Measurements from ENCODE around the gene GOLIM4. TPM values are rescaled to one million over a fixed set of nuclear protein-coding genes. Genes with fewer than 3 reads are reported as not detected.

GOLIM4 gene
- total RNA-seq, 2 experiments from 2014 or later: 0.28 to 0.36 TPM

GRCh38 chr3:168036619-168037018, 59.1 kb downstream of the GOLIM4 start:
- no peak for ATAC-seq (ENCODE audit: poor library complexity)
- H3K4me3 ChIP-seq (ENCODE audit: low read length): no peak overlapping the region
- no peaks in the 10 kb centered on the region for H3K27me3 ChIP-seq (ENCODE audit: control insufficient read depth in 1 of 2, insufficient read depth in 2 of 2, low read length in 2 of 2)
- no peaks in the 10 kb centered on the region for H3K9me3 Mint-ChIP-seq
- no peaks in the 10 kb centered on the region for H3K27me3 Mint-ChIP-seq
- H3K27ac ChIP-seq (ENCODE audit: low read depth in 1 of 2, low read length in 2 of 2): no peak overlapping the region
- no peaks in the 10 kb centered on the region for H3K4me1 ChIP-seq (ENCODE audit: insufficient read depth, low read length)
- POLR2A ChIA-PET: no interaction called here
- H3K36me3 ChIP-seq (ENCODE audit: insufficient read depth, low read length): no peaks in the 10 kb centered on the region
- H3K36me3 Mint-ChIP-seq (ENCODE audit: low read depth): no peaks in the 10 kb centered on the region
- no peak overlapping the region for H3K27ac Mint-ChIP-seq
- intact Hi-C loops (cut with DNase I, micrococcal nuclease): no loop called here
- CTCF ChIA-PET: no interaction called here
- no peaks in the 10 kb centered on the region for H3K9me3 ChIP-seq (ENCODE audit: control insufficient read depth in 1 of 2, insufficient read depth in 1 of 2, low read length in 2 of 2)
- no peak for DNase-seq
- H3K4me3 Mint-ChIP-seq: no peak overlapping the region
- no peaks in the 10 kb centered on the region for H3K4me1 Mint-ChIP-seq (ENCODE audit: low read depth)
- no peak for TF ChIP-seq CTCF (IDR thresholded peaks at IDR 0.05)

- POLR2A ChIA-PET: no interaction called here
- Histone ChIP-seq H3K36me3 (ENCODE audit: insufficient read depth, low read length) (no peaks in the 10 kb centered on the region), H3K27ac (ENCODE audit: low read depth in 1 of 2, low read length in 2 of 2) (no peak overlapping the region), H3K4me1 (ENCODE audit: insufficient read depth, low read length) (no peaks in the 10 kb centered on the region), H3K4me3 (ENCODE audit: low read length) (no peak overlapping the region), H3K27me3 (ENCODE audit: control insufficient read depth in 1 of 2, insufficient read depth in 2 of 2, low read length in 2 of 2) (no peaks in the 10 kb centered on the region), H3K9me3 (ENCODE audit: control insufficient read depth in 1 of 2, insufficient read depth in 1 of 2, low read length in 2 of 2) (no peaks in the 10 kb centered on the region)
- no peak for TF ChIP-seq CTCF (IDR thresholded peaks at IDR 0.05)
- H3K9me3 Mint-ChIP-seq: no peaks in the 10 kb centered on the region
- intact Hi-C loops (cut with DNase I, micrococcal nuclease): no loop called here
- no peaks in the 10 kb centered on the region for H3K4me1 Mint-ChIP-seq (ENCODE audit: low read depth)
- H3K36me3 Mint-ChIP-seq (ENCODE audit: low read depth): no peaks in the 10 kb centered on the region
- H3K27ac Mint-ChIP-seq: no peak overlapping the region
- no peak for ATAC-seq (ENCODE audit: poor library complexity)
- no peak for DNase-seq
- CTCF ChIA-PET: no interaction called here
- H3K4me3 Mint-ChIP-seq: no peak overlapping the region
- no peaks in the 10 kb centered on the region for H3K27me3 Mint-ChIP-seq
Measured at GRCh38 chr3:168034152-168034928, 61.4 kb downstream of the GOLIM4 start.

GRCh38 chr3:168030577-168030976, 65.1 kb downstream of the GOLIM4 start:
- DNase-seq (no peak), ATAC-seq (ENCODE audit: poor library complexity) (no peak)
- ChIA-PET CTCF (no interaction called here), POLR2A (no interaction called here)
- Mint-ChIP-seq H3K36me3 (ENCODE audit: low read depth) (no peaks in the 10 kb centered on the region), H3K4me1 (ENCODE audit: low read depth) (no peaks in the 10 kb centered on the region), H3K27ac (no peak overlapping the region), H3K27me3 (no peaks in the 10 kb centered on the region), H3K4me3 (no peak overlapping the region), H3K9me3 (no peaks in the 10 kb centered on the region)
- no peaks in the 10 kb centered on the region for H3K9me3 ChIP-seq (ENCODE audit: control insufficient read depth in 1 of 2, insufficient read depth in 1 of 2, low read length in 2 of 2)
- no peak overlapping the region for H3K27ac ChIP-seq (ENCODE audit: low read depth in 1 of 2, low read length in 2 of 2)
- no peak overlapping the region for H3K4me3 ChIP-seq (ENCODE audit: low read length)
- H3K27me3 ChIP-seq (ENCODE audit: control insufficient read depth in 1 of 2, insufficient read depth in 2 of 2, low read length in 2 of 2): no peaks in the 10 kb centered on the region
- intact Hi-C loops (cut with DNase I, micrococcal nuclease): no loop called here
- no peaks in the 10 kb centered on the region for H3K36me3 ChIP-seq (ENCODE audit: insufficient read depth, low read length)
- no peaks in the 10 kb centered on the region for H3K4me1 ChIP-seq (ENCODE audit: insufficient read depth, low read length)
- no peak for TF ChIP-seq CTCF (IDR thresholded peaks at IDR 0.05)

All from CD4-positive, alpha-beta T cell (primary cell).